DOHH2 (cell line): ENCODE measurements around the gene MSLN.

Source experiments
- H3F3A ChIP-seq: fragments of 200-600 bp; sonication (generic), shearing (Covaris generic); 2 replicates; pipeline ENCODE4 v1.6.0; 2016; ENCODE audit warnings: antibody characterized with exemption, mild to moderate bottlenecking; ENCODE audit not compliant: control insufficient read depth, insufficient read depth
- H3K27ac ChIP-seq: fragments of 200-600 bp; sonication (generic); 2 replicates; pipeline ENCODE4 v1.5.1; 2014; ENCODE audit warnings: low read depth, mild to moderate bottlenecking, low read length, moderate library complexity
- H3K27me3 ChIP-seq: fragments of 200-600 bp; sonication (generic); 2 replicates; pipeline ENCODE4 v1.6.1; 2014; ENCODE audit warnings: mild to moderate bottlenecking, low read length, mixed read lengths; ENCODE audit not compliant: control insufficient read depth
- H3K36me3 ChIP-seq: fragments of 200-600 bp; sonication (generic); 2 replicates; pipeline ENCODE4 v1.6.1; 2014; ENCODE audit warnings: mild to moderate bottlenecking, low read length, moderate library complexity, mixed read lengths; ENCODE audit not compliant: control insufficient read depth
- H3K4me1 ChIP-seq: fragments of 200-600 bp; sonication (generic); 2 replicates; pipeline ENCODE4 v1.6.1; 2014; ENCODE audit warnings: mild to moderate bottlenecking, low read length, mixed read lengths; ENCODE audit not compliant: control insufficient read depth
- H3K4me2 ChIP-seq: fragments of 200-600 bp; sonication (generic); 2 replicates; pipeline ENCODE4 v1.6.0; 2014; ENCODE audit warnings: mild to moderate bottlenecking, low read length, moderate library complexity
- H3K4me3 ChIP-seq: fragments of 200-600 bp; sonication (generic); 2 replicates; pipeline ENCODE4 v1.5.1; 2014; ENCODE audit warnings: mild to moderate bottlenecking, low read length, mixed read lengths
- H3K79me2 ChIP-seq: fragments of 200-600 bp; sonication (generic); 2 replicates; pipeline ENCODE4 v1.6.1; 2014; ENCODE audit warnings: mild to moderate bottlenecking, low read length, mixed read lengths; ENCODE audit not compliant: control insufficient read depth
- H3K9me2 ChIP-seq: fragments of 200-600 bp; sonication (generic); replicated peaks from 2 replicates; pipeline ENCODE4 v1.6.1; 2014; ENCODE audit warnings: mild to moderate bottlenecking, low read length, mixed read lengths; ENCODE audit not compliant: control insufficient read depth
- H3K9me3 ChIP-seq: fragments of 200-600 bp; sonication (generic); 2 replicates; pipeline ENCODE4 v1.6.1; 2014; ENCODE audit warnings: antibody characterized with exemption, low read length, mixed read lengths; ENCODE audit not compliant: control insufficient read depth, insufficient read depth
- H4K20me1 ChIP-seq: fragments of 200-600 bp; sonication (generic); 2 replicates; pipeline ENCODE4 v1.6.0; 2014; ENCODE audit warnings: low read depth, mild to moderate bottlenecking, antibody characterized with exemption, low read length, moderate library complexity; ENCODE audit not compliant: control insufficient read depth, insufficient read depth
- EZH2phosphoT487 ChIP-seq: fragments of 200-600 bp; sonication (generic); IDR thresholded peaks from 2 replicates; pipeline ENCODE4 v1.6.1; 2017; ENCODE audit warnings: borderline replicate concordance, mild to moderate bottlenecking, antibody characterized with exemption, low read length, moderate library complexity, mixed read lengths
- TF ChIP-seq, protein P1 (sequence below): fragments of 200-600 bp; sonication (generic); IDR thresholded peaks from one replicate; pipeline ENCODE4 v1.5.1; 2014; ENCODE audit warnings: antibody characterized with exemption, mild to moderate bottlenecking, low read depth, low read length; ENCODE audit not compliant: poor library complexity, severe bottlenecking

Gene MSLN

DNA sequence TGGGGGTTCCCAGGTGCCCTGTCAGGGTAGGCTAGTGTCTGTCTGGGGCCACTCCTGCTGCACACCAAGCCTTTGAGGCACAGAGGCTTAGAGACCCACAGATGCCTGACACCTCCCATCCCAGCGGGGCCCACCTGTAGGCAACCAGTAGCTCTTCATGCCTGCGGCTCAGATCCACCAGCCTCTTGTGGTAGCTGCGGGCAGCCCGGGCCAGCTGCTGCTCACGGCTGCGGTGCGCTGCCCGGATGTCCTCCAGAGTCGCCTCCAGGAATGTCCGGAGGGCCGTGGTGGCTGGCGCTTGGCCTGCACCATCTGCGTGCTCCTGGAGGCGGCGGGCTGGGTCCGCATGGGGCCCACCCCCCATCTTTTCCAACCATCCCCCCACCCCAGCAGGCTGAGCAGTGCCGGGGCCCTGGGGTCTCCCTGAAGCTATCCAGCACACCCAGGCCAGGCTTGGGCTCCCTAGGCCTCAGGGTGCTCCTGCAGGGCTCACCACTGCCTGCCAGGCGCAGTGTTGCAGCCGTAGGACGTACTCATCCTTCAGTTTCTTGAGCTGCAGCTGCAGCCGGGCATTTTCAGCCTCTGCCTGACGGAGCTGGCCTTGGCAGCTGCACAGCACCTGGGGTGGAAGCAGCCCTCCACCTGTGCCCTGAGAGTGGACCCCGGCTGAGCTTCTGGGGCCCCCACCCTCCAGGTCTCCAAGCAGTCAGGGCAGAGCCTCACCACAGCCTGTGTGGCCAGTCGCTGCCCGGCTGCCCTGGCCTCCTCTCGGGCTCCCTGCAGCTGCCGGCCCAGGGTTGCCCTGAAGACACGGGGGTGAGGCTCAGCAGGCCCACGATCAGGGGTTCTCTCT, 36.1 kb upstream of the MSLN start:
- peak overlapping the region; percentile 27; the same call in 1 of the 2 replicates for H3K4me2 ChIP-seq
- H3K27ac ChIP-seq: no peak overlapping the region
- H3K4me1 ChIP-seq: peaks cover 61% of the 10 kb centered on the region

DNA sequence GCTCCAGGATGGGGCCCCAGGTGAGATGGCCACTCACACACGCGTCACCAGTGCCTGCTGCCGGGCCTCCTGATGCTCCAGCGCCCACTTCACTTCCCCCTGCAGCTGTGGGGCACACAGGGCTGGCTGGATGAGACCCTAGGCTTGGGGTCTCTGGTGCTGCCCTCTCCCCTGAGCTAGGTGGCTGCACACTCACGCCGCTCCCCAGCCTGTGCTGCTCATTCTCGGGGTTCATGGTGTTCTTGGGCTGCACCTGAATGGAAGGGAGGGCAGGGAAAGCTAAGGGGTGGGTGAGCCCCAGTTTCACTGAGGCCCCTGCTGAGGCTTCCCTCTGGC, 35.5 kb upstream of the MSLN start:
- peaks cover 56% of the 10 kb centered on the region for H3K4me1 ChIP-seq

More for the DNA sequence above, 36.1 kb upstream of the MSLN start:
- 0 out of 2 replicates have a peak, but pooled peaks cover 3% of the 10 kb centered on the region for H4K20me1 ChIP-seq
- H3K36me3 ChIP-seq: peaks cover 32% of the 10 kb centered on the region
- H3K9me2 ChIP-seq: no peaks in the 10 kb centered on the region
- H3F3A ChIP-seq: peaks cover 12% of the 10 kb centered on the region; the same call in 1 of the 2 replicates
- no peak for TF ChIP-seq EZH2phosphoT487
- TF ChIP-seq, protein P1, sequence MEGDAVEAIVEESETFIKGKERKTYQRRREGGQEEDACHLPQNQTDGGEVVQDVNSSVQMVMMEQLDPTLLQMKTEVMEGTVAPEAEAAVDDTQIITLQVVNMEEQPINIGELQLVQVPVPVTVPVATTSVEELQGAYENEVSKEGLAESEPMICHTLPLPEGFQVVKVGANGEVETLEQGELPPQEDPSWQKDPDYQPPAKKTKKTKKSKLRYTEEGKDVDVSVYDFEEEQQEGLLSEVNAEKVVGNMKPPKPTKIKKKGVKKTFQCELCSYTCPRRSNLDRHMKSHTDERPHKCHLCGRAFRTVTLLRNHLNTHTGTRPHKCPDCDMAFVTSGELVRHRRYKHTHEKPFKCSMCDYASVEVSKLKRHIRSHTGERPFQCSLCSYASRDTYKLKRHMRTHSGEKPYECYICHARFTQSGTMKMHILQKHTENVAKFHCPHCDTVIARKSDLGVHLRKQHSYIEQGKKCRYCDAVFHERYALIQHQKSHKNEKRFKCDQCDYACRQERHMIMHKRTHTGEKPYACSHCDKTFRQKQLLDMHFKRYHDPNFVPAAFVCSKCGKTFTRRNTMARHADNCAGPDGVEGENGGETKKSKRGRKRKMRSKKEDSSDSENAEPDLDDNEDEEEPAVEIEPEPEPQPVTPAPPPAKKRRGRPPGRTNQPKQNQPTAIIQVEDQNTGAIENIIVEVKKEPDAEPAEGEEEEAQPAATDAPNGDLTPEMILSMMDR: no peak
- no peak overlapping the region for H3K4me3 ChIP-seq
- no peaks in the 10 kb centered on the region for H3K27me3 ChIP-seq
- H3K79me2 ChIP-seq: peaks cover 9% of the 10 kb centered on the region
- no peaks in the 10 kb centered on the region for H3K9me3 ChIP-seq

DNA sequence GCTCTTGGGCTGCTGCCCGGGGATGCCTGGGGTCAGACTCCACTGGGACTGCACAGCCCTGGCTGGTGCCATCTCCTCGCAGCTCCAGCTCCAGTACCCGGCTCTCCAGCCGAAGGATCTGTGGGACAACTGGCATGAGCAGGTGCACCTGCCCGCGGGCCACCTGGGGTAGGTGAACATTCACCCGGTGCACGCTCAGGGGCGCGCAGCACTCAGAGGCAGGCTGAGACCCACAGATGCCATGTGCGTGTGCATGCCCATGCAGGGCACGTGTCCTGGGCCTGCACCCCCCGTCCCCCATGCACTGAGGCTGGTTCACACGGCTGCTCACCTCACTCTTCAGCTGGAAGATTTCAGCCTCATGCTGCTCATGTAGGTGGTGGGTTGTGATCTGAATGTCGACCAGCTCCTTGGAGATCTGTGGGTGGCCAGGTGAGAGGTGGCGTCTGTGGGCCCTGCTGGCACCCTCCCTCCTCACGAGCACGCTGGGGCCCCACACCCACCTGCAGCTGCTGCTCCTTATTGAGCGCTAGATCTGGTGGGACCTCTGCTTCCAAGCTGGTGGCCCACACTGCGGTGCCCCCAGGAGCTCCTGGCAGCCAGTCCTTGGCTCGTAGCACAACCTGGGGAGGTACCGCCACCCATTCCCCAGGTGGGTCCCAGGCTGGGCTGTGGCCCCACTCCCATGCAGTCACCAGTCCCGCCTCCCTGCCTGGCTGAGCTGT, 34.9 kb upstream of the MSLN start:
- Histone ChIP-seq H3K4me3 (peak overlapping the region; percentile 65; the same call in 1 of the 2 replicates), H3K4me2 (peak overlapping the region; percentile 80)

More for the DNA sequence above, 35.5 kb upstream of the MSLN start:
- no peaks in the 10 kb centered on the region for H3K27me3 ChIP-seq
- no peak overlapping the region for H3K4me2 ChIP-seq
- H3K9me3 ChIP-seq: no peaks in the 10 kb centered on the region
- peaks cover 9% of the 10 kb centered on the region for H3K79me2 ChIP-seq
- H3K27ac ChIP-seq: no peak overlapping the region
- no peak overlapping the region for H3K4me3 ChIP-seq
- no peaks in the 10 kb centered on the region for H3K9me2 ChIP-seq
- TF ChIP-seq, protein P1: no peak
- TF ChIP-seq EZH2phosphoT487: no peak
- H4K20me1 ChIP-seq: 0 out of 2 replicates have a peak, but pooled peaks cover 3% of the 10 kb centered on the region
- H3K36me3 ChIP-seq: peaks cover 38% of the 10 kb centered on the region
- peaks cover 10% of the 10 kb centered on the region; the same call in 1 of the 2 replicates for H3F3A ChIP-seq

More for the DNA sequence above, 34.9 kb upstream of the MSLN start:
- peaks cover 42% of the 10 kb centered on the region for H3K36me3 ChIP-seq
- H3K27me3 ChIP-seq: no peaks in the 10 kb centered on the region
- H3K4me1 ChIP-seq: peaks cover 53% of the 10 kb centered on the region
- no peak overlapping the region for H3K27ac ChIP-seq
- H4K20me1 ChIP-seq: 0 out of 2 replicates have a peak, but pooled peaks cover 3% of the 10 kb centered on the region
- no peaks in the 10 kb centered on the region for H3K9me3 ChIP-seq
- H3F3A ChIP-seq: peaks cover 10% of the 10 kb centered on the region; the same call in 1 of the 2 replicates
- peaks cover 9% of the 10 kb centered on the region for H3K79me2 ChIP-seq
- TF ChIP-seq EZH2phosphoT487: no peak
- TF ChIP-seq, protein P1: no peak
- no peaks in the 10 kb centered on the region for H3K9me2 ChIP-seq
